Kidney glomerular epithelial cell (primary cell): ENCODE measurements around the gene SYNGR2.
A peak's percentile ranks its signal among the peaks of the same experiment; 100 is the strongest.

ENCODE experiments used
- DNase-seq: peaks from one replicate; lab custom pipeline; 2025; lab: John Stamatoyannopoulos, UW

SYNGR2 gene, protein sequence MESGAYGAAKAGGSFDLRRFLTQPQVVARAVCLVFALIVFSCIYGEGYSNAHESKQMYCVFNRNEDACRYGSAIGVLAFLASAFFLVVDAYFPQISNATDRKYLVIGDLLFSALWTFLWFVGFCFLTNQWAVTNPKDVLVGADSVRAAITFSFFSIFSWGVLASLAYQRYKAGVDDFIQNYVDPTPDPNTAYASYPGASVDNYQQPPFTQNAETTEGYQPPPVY

GRCh38 chr17:78168242-78168902, at the start of gene SYNGR2:
SYNGR2 (plus strand) TSS chr17:78168581; CDS start chr17:78168617, 36 bp downstream.
- DNase-seq, result peak; percentile 51

DNA sequence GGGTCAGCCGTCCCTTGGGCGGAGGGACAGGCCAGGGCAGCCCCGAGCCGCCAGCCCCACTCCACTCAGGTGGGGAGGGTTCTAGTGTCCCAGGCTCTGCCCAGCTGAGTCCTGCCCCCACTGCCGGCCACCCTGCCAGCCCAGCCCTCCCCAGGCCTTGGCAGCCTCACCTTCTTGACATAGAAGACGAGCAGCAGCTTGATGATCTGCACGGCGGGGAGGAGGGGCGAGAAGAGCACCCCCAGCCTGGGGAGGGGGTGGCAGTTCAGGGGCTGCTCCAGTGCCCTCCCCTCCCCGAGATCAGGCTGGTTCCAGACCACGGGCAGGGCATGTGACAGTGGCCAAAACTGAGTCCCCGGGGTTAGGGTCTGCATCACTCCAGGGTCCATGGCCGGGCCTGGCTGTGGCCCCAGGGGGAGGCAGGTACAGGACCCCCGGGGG, 49.6 kb upstream of the SYNGR2 start:
- DNase-seq, result no peak

- no peak for DNase-seq
These were observed 47.8 kb upstream of the SYNGR2 start for GRCh38 chr17:78120537-78120936.

GRCh38 chr17:78120971-78121800, 47.2 kb upstream of the SYNGR2 start:
- no peak for DNase-seq

DNA sequence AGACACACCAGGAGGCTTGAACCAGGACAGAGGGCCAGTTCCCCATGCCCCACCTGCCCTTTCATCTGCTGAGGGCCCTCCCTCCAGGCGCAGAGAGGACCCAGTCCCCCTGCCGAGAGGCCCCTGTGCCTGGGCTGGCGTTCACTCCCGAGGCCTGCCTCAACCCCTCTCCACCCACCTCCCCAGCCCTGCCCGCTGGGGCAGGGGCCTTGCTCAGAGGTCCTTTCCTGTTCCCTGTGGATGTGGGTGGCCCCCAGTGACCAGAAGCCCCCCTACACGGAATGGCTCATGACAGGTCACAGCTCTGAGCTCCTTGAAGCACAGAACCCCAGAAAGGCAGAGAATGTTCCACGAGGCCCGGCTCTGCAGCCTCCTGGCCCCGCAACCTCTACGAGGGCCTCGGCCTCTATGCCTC, 46.6 kb upstream of the SYNGR2 start:
- no peak for DNase-seq

DNA sequence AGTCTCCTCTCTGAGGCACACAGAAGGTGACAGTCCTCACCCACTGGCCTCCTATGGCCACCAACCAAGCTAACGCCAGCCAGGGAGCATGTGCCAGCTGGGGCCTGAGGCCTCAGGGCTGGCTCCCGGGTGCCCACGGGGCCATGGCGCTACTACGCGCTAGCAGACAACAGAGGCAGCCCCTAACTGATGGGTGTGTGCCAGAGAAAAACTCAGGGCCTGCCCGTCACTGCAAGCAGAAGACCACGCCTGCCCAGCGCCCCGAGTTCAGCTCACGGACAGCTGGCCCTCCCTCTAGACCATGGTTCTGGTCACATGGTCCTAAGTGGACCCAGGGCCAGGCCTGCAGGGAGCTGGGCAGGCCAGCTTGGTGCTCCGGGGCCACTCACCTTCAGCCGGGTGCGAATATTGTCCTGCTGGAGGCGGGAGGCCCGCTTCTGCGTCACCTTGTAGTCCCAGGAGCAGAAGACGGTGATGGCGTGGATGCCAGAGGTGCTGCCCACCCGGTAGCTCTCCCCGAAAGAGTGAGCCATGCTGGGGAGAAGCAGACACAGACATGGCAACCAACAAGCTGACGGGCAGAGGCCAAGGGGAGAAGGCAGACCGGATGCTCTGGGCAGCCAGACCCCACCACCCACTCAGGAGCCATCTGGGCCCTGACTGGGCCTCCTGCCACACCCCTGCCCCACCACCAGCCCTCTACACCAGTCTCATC, 46.0 kb upstream of the SYNGR2 start:
- no peak for DNase-seq

DNA sequence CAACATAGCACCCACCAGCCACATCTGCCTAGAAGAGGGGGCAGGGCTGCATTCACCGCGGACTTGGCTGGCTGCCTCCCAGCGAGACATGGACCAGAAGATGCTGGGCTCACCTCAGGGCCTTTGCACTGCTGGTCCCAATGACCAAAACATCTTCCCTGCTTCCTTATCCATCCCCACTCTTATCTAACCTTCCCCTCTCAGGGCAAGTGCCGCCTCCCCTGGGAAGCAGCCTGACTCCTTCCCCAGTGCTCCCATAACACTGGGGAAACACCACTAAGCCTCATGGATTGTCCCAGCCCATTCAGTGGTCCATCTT, 45.5 kb upstream of the SYNGR2 start:
- no peak for DNase-seq

GRCh38 chr17:78123258-78123929, 45.0 kb upstream of the SYNGR2 start:
- no peak for DNase-seq

DNA sequence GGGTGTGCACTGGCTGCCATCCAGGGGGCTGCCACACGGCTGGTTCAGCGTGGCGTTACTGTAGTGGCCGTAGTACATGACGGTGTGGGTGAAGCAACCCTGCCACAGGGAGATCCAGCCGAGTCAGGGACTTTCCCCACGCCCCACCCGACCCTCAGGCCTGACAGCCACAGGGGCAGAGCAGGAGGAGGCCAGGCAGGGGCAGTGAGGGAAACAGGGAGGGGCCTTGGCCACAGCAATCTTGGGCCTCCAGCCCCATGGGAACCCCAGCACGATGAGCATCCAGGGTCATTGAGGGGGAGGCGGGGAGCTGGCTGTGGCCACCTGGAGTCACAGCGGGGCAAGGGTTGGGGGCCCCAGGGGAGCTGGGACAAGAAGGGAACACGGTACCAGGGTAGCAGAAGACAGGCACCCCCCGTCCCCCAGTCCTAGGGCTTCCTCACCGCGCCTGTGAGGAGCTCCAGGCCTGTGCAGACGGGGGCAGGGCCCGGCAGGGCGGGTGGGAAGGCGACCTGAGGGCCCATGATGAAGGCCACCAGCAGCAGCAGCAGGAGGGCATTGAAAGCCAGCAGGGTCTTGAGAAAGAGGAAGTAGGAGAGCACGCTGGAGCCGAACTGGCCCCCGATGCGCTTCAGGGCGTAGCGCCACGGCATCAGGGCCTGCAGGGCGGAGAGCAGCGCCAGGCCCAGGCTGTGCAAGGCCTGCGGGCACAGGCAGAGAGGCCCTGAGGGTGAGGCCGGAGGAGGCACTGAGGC, 44.1 kb upstream of the SYNGR2 start:
- DNase-seq, result no peak

DNA sequence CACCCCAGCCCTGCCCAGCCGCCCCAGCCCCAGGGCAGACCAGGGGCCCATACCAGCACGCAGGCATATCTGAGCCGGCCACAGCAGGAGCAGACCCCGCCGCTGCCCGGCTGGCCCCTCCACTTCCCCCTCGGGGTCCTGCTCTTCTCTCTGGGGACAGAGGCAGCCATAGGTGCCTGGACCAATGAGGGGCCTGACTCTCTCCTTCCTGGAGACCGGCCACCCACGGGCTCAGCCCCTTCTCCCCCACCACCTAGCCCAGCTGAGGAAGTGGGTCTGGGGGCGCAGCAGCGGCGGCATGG, 43.6 kb upstream of the SYNGR2 start:
- DNase-seq, result no peak

DNA sequence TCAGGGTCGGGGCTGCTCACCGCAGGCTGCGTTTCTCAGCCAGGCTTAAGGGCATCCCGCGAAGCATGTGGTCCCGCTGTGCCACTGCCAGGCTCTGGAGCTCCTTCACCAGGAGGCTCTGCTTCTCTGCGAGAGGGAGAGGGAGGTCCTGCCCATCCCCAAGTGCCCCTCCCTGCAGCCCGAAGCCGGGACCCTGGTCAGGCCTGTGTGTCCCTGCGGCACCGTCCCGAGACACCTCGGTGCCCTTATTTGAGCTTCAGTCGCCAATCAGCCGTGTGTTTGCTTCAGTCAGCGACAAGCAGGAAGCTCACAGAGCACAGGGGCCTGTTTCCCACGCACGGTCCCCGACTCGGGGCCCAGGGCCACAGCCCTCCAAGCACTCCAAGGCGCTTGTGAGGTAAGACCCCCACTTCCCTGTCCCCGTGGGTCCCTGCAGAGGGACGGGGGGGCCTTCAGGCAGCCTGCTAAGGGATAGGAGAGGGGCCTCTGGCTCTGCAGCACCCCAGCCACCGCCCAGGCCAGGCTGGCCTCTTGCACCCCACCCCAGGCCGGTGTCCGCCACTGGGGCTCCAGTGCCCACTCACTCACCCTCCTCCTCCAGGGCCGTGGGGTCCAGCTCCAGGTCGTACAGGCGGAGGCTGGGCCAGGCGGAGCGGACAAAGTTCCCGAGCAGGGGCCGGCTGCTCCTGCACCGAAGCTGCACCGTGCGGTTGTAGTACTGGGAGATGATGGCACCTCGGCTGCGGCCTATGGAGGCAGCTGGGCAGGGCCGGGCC, 43.1 kb upstream of the SYNGR2 start:
- DNase-seq, result no peak

DNA sequence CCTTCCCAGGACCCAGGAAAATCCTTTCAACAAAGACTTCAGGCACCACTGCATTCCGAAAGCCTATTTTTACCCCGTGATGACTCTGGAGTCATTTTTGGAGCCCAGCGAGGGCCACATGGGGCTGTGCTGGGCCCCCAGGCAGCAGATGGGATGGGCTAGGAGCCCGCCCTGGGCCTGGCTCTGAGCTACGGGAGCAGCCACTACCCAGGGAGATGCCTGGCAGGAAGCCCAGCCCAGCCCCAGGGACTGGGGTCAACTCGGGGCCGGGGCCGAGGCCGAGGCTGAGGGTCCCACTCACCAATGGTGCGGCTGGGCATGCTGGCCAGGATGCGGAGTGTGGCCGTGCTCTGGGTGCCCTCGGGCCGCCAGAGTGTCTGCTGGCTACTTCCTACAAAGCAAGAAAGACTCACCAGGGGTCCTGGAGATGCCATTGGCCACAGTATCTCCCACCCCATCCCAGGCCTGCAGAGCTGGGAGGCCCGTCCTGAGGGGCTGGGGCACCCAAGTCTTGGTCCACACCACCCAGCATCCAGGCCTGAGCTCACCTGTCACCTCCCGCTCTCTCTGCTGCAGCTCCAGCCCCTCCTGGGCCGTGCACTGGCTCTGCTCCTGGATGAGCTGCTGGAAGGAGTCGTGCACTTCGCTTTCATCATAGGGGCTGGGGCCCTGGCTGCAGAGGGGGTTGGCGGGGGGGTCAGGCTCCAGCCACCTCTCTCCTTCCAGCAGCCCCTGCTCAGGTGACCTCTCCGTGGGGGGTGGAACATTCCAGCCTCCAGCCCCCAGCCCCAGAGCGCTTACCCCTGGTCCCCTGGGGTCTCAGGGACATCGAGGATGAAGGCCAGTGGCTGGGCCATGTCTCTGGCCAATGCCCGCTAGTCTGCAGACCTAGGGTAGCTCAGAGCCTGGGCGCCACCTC, 42.1 kb upstream of the SYNGR2 start:
- DNase-seq, result no peak

DNA sequence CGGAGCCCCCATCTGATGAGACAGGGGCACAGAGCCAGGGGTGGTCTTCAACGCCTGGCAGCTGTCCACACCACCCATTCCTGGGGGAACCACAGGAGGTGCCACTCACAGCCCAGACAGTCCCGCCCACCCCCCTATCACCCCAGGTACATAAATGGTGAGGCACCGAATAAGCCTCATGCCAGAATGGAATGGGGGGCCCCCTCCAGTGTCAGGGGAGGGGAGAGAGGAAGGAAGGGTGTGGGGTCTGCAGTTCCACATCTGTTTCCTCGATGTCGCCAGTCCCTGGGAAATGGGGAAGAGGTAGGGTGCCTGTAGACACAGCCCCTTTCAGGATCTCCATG, 41.5 kb upstream of the SYNGR2 start:
- no peak for DNase-seq

DNA sequence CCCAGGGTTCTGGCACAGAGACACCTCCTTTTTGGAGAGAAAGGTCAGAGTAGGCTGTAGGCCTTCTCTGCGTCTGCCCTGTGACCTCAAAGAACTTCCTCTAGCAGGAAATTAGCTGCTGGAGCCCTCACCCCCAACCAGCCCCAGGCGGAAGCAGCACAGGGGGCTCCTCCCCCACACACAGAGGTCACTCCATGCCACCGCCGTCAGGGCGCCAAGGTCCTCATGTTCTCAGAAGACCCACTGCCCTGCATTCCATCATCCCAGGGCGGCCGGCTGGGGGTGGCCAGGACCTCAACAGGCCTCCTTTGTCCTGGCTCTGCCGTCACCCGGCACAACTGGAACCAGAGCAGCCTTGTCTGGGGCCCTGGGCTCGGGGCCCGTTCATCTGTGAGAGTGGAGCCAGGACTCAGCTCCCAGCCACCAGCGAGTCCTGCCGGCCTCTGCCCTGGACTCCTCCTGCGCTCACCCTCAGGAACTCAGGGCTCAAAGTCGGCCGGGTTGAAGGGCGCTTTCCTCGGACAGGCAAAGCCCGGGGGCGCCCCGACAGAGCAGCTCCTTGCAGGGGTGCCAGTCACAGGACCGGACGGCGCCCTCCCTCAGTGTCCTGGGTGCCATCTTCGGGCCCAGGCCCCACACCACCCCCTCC, 41.0 kb upstream of the SYNGR2 start:
- DNase-seq, result no peak

DNA sequence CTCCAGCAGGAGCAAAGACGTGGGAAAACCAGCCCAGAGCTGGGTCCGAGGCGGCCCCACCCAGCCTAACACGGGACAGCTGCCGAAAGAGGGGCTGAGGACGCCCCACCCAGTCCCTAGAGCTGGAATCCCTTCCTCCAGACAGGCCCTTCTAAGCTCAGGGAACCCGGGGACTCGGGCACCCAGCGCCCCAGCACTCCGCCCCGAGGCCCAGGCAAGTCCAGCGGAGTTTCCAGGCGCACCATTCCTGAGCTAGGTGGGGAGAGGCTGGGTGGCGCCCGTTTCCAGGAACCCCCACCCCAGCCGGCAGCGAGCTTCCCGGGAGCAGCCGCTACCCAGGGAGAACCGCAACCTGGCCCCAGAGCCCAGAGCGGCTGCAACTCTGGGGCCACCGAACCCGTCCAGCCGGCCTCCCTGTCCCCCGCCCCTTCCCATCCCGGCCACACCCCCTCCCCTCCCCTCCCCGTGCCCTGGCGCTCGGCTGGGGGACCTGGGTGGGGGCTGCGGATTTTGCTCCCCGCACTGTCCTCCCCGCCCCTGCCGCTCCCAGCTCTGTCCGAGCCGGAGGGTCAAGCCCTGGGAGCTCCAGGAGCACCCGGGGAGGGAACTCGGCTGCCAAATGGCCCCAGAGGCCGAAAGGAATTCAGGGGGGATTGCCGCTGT, 40.4 kb upstream of the SYNGR2 start:
- no peak for DNase-seq

DNA sequence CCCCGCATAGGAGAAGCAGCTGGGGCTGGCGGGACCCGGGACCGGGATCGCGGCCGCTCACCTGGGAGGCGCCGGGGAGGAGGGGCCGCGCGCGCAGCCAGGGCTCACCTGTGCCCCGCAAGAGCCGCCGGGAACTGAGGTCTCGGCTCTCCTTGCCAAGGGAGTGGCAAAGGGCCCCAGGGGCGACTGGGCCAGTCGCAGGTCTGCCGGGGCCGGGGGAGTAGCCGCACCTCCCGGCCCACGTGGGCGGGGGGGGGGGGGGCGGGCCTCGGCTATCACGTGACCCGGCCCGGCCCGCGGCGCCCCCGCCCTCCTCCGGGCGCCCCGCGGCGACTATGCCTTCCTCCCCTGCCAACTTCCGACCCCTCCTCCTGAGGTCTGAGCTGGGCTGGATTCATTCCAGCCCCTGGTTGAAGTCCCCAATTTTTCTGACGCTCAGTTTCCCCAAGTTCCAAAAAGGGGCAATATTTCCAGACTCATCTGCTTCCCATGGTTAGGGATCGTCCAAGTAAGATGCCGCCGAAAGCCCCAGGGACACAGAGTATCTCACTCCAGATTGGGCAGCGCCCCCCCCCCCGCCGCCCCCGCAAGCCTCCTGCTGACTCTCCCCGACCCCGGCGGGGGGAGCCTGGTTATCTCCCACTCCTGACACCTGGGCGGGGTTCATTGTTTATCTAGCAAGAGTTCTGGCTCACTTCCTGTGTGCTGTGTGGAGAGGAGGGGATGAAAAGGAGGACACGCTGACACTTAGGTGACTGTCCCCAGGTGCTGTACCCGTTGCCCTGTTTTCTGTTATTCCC, 39.6 kb upstream of the SYNGR2 start, which contains the start of gene TMC6:
TMC6 (minus strand) TSS at position 205 of the 800 bp plus-strand sequence. CDS start 1,923 bp downstream, outside the sequence.
- no peak for DNase-seq

DNA sequence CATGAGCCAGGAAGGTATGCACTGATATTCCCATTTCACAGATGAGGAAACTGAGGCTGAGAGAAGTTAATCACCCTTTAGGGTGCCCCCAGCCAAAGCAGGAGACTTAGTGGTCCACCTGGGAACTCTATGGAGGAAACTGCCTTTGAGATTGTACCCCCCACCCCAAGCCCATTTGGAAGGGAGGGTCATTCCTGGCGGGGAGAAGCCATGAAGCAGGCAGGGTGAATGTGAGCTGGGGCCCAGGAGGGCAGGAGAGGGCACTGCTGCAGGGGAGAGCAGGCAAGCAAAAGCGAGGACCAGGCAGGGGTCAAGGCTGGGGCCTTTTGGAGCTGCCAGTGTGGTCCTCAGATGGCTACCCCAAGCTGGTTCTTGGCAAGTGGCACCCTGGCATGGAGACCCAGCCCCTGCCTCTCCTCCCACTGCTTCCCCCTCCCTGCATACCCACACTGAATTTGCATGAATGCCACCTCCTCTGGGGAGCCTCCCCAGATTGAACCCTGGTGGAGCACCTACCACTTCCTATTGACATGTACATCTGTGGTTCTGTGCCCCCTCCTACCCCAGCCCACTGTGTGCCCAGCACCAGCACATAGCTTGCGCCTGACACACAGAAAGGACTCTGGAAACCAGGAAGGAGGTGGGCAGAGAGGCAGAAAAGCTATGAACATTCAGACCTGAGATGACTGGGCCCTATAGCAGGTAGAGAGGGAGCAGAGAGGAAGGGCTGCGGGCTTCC, 38.9 kb upstream of the SYNGR2 start:
- no peak for DNase-seq
